GM21737 (cell line): ENCODE data around the gene SIAE.

Experiments used
- ATAC-seq: cut with Tn5 transposase; IDR thresholded peaks from one replicate; pipeline ENCODE4 v1.9.1; 2021; ENCODE audit warnings: mild to moderate bottlenecking, moderate library complexity; ENCODE audit not compliant: unreplicated experiment

Gene SIAE, protein sequence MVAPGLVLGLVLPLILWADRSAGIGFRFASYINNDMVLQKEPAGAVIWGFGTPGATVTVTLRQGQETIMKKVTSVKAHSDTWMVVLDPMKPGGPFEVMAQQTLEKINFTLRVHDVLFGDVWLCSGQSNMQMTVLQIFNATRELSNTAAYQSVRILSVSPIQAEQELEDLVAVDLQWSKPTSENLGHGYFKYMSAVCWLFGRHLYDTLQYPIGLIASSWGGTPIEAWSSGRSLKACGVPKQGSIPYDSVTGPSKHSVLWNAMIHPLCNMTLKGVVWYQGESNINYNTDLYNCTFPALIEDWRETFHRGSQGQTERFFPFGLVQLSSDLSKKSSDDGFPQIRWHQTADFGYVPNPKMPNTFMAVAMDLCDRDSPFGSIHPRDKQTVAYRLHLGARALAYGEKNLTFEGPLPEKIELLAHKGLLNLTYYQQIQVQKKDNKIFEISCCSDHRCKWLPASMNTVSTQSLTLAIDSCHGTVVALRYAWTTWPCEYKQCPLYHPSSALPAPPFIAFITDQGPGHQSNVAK

DNA sequence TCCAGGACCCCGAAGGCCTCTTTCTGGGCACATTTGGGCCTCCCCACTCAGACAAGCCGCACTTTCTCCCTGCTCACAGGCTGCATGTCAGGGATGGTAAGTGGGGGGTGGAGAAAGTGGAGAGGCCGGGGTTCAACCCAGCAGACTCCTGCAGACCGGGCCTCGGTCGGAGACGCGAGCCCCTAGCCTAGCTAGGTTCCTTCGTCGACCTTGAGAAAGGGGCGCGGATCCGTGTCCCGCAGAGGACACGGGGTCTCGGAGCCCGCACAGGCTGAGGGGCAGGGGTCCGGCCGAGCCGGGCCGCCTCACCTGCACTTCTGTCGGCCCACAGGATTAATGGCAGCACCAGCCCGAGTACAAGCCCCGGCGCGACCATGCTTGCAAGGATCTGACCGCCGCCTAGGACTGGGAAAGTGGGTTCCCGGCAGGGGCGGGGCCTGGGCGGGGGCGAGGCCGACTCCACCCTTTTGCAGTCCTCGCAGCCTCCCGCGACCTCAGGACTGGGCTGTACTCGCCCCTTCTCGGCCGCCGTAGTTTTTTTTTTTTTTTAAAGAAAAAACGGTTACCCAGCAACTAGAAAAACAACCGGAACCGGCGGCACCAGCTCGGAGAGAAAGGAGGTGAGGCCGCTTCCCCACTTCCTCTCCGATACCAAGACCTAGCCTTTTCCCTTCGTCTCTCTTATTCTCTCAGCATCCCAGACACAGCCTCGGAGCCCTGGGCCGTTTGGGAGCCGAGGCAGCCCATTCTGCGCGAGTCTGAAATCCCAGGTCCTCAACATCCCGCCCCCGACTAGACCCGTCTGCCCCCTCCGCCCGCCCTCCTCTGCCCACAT, at the start of gene SIAE, which contains the start of gene SPA17:
Gene SIAE (minus strand): TSS at position 407 of the 835 bp plus-strand sequence. CDS start 31 bp downstream, at position 376.
Gene SPA17 (plus strand): TSS at position 572 of the 835 bp plus-strand sequence. CDS start 1,361 bp downstream, outside the sequence.
- peak; percentile 89 for ATAC-seq

DNA sequence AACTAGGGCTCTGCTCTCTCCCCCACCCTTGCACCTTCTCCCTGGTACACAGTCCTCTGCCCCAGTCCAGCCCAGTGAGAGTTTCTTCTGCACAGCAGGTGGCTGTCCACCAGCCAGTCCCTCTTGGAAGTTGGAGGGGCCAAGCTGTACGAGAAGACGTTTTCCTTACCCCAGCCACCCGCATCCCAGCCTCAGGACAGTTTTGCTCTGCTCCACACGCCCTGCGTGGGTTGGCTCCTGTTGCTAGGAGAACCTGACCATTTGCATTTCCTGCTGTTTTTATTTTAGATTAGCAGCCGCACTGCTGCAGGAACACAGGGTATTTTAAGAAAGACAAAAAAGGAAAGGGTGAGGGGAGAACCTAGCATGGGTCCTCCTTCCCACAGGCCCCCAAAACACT, 48.6 kb upstream of the SIAE start:
- ATAC-seq = no peak

DNA sequence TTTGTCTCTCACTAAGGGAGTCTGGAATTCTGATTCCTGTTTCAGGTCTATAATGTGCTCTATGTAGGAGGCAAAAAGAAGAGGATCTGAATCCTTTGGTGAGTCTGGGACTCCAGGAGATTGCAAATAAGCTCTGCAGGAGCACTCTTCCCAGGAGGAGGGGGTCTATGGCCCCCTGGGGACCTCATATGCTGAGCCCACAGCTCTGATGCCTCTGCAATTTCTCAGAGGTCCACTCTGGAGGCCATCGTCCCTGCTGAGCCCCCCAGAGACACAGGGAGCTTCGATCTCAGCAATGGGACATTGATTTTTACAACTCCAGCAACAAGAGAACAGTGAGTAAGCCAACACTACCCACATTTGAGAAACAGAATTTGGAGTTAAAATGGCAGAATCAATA, 46.0 kb upstream of the SIAE start:
- no peak for ATAC-seq

DNA sequence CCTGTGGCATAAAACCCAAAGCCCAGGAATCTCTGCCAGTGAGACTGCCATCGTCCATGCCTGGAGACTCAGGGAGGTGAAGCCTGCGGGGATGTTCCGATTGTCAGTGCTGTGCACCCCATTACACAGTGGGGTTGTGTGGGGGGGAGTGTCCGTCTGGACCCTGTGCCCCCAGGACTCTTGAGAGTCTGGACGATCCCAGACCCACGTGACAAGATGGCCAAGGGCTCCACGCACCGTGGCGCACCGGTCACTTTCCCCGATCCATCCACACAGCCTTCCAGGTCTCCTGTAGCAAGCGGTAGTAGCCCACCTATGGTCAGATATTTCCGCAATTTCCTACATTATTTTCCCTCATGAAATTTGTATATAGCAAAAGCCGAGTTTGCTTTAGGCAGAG, 45.3 kb upstream of the SIAE start:
- ATAC-seq = no peak

DNA sequence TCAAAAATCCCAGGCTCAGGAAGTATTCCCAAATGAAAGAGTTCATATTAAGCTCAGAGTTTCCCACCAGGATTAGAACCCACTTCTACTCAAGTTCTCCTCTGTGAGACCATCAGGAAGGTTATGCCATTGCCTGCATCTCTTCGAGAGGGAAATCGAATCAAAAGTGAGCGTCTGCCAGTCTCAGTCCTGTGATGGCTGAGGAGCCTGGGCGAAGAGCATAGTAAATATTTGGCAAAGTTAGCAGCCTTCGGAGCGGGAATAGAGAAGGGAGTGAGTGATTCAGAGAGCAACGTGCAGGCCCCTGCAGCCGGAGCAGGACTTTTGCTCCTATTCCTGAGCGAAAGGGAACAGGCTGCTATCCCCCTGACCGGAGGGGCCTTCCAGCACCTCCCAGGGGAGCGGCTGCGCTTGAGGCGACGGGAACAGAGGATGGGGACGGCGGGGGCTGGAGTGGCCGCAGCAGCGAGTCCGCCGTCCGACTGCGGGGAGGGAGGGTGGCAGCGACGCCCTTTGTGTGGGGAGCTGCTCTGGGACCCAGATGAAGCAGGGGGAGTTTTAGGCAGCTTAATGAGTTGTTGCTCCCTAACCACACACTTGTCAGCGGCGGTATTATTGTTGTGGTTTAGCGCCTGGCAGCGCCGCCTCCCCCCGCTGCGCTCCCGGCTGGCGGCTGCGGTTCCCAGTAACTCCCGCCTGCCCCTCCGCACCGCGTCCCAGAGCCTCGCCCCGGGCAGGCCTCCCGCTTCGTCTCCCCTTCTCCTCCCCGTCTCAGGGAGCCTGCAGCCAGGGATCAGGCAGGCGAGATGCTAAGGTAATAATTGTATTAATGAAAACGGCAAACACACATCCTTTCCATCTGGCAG, 44.5 kb upstream of the SIAE start:
- ATAC-seq = no peak

DNA sequence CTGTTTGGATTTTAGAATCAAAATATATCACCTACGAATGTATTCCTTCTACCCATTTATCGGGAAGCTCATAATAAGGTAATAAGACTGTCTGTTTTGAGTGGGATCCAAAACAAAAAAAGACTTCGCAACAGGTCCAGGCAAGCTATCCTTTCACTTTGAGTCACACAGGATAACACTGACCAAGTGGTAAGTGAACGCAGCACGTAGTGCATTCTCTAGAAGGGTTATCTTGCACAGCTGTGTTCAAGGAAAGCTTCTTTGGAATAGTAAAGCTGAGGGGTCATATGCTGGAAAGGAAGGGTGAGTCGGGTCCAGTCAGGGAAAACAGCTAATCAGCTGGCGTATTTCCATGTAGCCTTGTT, 43.9 kb upstream of the SIAE start:
- no peak for ATAC-seq

DNA sequence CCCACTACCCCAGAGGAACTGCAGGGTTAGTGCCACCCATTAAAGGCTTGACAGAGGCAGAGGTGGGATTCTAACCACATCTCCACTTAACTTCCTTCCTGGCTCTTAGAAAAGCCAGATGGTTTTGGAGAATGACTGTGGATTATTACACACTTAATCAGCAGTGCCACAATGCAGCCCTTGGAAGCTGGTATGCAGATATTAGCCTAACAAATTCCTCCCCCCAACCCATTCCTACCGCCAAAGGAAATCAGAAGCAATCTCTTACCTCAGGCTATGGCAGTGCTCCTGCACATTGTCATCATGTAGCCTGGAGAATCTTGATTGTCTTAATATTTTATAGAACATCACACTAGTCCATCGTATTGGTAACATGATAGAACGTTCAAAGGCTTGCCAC, 43.1 kb upstream of the SIAE start:
- ATAC-seq = no peak

DNA sequence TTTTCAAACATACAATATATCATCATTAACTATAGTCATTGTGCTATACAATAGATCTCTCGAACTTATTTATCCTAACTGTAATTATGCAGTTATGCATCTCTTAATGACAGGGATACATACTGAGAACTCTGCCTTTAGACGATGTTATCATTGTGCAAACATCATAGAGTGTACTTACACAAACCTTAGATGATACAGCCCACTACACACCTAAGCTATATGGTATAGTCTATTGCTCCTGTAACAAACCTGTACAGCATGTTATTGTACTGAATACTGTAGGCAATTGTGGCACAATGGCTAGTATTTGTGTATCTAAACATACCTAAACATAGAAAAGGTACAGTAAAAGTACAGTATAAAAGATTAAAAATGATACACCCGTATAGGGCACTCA, 38.9 kb upstream of the SIAE start:
- no peak for ATAC-seq

DNA sequence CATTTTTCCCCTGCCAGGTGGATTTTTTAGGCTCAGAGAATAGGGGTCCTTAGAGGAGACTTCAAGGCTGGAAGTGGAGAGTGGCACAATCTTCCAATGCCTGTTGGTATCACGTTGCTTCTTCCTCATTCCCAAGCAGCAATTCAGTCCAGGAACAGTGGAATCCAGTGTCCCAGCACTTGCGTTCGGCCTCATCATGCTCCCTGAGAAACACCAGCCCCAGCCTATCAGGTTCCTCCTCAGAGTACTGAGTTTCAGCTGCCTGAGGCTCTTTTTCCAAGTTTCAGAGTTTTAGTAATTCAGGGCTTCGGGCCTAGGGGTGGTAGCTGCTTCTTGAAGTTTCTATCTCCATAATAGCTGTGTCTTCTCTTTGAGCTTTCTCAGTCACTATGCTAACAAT, 34.3 kb upstream of the SIAE start:
- no peak for ATAC-seq

DNA sequence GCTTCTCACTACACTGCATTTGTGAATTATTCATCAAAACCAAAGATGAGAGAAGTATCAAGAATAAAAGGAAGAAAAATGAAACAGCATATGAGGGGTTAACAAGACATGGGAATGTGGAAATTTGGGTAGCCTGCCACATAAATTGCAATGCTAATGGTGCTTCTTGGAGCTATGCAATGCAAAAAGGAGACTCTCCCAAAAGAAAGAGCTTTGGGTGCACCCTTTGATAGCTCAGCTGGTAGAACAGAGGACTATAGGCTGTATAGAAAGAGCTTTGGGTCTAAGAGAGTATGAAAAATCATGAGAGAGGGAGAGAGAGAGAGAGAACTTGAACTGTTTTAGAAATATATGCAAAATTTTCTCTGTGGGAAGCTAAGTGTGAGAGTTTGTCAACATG, 26.5 kb upstream of the SIAE start:
- no peak for ATAC-seq

DNA sequence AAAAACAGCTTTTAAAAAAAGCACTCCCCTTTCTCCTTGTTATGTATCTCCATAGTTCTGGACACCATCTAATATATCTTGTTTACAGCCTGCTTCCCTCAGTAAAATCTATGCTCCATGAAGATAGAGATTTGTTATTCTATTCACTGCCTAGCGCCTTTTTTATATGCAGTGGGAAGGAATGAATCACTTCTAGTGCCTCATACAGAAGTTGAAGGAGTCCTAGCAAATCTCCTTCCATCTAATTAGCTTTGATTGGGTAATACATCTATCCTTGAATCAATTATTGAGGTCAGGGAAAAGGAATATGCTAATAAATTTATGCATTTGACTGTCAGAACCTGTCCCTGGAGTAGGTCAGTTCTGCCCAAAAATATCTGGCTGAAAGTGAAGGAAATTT, 26.0 kb upstream of the SIAE start:
- no peak for ATAC-seq

DNA sequence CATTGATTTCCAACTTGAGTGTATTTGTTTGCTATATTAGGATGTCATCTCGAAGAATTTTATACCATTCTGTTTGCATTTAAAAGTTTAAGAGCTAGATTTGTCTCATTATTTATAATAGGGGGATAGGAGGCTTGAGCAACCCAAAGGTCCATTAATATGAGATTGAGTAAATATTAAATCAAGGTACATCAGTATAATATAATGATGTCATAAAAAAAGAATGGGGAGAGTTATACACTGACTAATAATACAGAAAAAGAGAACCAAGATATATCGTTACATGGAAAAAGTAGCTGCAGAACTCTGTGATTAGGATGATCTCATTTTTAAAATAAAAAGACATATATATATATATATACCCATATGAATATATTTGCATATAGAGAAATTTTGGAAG, 19.6 kb upstream of the SIAE start:
- no peak for ATAC-seq

DNA sequence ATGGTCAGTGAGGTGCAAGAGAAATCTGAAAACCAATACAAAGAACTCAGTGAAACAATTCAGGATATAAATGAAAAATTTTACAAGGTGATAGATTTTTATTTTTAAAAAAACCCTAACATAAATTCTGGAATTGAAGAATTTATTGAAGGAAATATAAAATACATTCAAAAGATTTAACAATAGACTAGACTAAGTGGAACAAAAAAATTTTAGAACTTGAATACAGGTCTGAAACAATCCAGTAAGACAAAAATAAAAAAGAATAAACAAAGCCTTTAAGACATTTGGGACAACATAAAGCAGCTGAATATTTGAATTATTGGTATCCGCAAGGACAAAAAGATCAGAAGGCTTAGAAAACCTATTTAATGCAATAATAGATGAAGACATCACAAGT, 8.9 kb upstream of the SIAE start:
- no peak for ATAC-seq

DNA sequence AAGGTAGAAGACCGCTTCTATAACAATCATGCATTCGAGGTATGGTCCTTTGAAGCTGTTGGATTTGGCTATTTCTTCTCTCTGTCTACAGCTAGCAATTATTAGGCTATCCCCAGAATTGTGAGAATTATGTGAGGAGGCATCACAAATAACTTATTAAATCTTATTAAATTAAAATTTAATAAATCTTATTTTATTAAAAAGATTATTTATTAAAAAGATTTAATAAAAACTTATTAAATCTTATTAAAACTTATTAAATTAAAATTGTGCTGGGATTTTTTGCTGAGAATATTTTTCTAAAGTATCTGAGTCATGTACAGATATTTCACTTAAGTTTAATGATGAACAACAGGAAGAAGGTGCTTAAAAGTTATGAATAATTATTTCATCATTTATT, 7.9 kb upstream of the SIAE start:
- no peak for ATAC-seq

DNA sequence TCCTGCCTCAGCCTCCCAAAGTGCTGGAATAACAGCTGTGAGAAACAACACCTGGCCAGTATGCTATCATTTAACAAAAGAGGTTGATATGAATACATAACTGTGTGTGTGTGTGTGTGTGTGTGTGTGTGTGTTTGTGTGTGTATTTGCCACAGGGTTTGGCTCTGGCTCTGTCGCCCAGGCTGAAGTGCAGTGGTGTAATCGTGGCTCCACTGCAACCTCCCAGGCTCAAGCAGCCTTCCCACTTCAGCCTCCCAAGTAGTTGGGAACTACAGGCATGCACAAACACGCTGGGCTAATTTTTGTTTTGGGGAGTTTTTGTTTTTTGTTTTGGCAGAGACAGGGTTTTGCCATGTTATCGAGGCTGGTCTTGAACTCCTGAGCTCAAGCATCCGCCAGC, 4.9 kb upstream of the SIAE start:
- ATAC-seq = no peak

DNA sequence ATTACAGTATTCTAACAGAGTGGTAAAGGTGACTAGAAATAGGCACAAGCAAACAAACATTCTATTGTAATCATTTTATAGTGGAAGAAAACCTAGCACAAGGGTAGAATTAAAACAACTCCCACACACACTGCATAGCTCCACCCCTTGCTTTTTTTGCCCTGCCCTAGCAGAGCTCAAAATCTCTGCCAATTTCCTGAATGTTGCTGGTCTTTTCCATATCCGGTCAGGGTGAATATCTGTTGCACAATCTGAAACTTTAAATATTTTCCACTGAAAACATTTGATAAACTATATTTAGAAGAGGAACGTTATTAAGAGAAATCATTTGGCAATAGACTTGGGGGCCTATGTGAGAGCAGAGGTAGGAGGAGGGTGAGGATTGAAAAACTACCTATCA, 2.8 kb upstream of the SIAE start:
- no peak for ATAC-seq

DNA sequence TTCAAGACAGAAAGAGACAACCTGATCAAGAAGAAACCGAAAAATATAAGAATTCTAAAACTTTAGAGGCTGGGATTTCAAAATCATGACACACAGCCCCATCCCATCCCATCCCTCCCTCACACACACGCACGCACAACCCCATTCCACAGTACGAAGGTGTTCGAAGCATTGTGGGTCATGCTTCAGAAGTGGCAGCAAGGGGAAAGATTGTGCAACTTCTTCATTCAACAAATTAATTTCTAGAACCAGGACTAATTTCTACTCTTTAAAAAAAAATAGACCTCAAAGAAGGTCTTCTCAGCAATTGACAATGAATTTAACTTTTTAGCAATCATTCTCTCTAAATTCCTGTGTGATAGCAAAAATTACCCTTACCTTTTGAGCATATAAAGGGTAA, 1.0 kb upstream of the SIAE start:
- no peak for ATAC-seq

DNA sequence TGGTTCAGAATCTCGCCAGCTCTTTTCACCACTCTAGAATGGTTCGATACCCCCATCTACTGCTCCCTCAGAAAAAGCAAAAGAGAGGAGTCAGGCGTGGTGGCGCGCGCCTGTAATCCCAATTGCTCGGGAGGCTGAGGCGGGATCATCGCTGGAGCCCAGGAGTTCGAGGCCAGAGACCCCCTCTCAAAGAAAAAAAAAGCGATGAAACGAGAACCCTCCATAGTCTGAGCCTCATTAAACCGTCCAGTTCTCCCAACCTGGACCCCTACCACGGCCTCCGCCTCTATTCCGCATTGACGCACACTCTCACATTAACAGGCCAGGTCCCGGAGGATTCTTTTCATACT, 604 bp upstream of the SIAE start:
- ATAC-seq = no peak

DNA sequence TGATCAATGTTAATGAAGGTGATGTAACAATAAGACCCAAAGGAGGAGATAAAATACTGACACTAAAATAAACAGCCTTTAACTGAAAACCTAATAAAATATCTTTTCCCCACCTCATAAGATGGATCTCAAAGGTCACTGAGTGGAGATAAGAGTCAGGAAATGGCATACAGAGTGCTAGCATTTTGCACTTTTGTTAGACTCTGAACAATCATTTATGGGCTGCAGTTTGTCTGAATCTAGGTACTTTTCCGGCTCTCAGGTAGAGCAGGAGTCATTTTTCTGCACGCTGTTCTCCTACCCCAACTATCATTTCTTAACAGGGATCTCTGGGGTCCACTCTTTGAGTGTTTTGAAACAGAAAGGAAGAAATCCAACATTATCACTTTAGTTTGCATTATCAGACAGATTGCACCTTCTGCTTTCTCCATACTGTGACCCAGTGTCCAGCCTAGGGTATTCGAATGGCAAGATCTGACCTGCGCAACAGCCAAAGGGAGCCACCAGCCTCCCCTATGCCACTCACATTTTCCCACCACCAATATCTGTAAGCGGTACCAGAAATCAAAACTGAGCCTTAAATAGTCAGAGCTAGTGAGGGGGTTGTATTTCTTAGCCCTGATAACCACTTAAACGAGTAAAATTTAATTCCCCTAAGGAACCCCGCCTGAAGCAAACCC, 863 bp downstream of the SIAE start:
- no peak for ATAC-seq

DNA sequence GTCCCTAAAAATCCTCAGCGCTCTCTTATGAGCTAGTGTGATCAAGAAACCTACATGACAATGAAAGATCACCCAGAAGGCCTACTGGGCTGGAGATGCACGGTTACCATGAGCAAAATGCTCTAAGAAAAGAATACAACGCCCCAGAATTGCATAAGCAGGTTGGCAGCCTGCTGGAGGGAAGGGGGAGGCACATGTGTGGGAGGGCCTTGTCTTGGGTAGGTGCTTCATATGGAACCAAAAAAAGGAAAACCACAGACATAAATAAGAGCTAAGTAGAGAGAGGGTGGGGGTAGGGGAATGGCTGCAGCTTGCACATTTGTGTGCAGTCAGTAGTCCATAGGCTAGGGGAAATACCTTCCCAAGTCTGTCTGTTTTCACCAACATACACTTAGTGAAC, 2.8 kb downstream of the SIAE start:
- peak; percentile 35 for ATAC-seq

DNA sequence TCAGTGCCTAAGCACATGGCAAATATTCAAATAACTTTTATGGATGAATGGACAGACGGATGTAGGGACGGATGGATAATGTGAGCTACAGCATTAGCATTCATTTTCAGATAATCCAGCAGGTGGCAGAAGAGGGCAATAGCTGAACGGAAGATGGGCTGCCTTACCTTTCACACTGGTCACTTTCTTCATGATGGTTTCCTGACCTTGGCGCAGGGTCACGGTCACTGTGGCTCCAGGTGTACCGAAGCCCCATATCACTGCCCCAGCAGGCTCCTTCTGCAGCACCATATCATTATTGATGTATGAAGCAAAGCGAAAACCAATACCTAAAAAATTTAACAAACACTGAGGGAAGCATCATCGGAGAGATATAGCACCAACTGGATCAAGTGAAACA, 4.3 kb downstream of the SIAE start:
- ATAC-seq = no peak
